Islet of Langerhans (tissue), 1 donor: ENCODE results near the gene ANAPC7.
"Not testable (repeated sequence)": the region's sequence is repeated elsewhere in the genome, so short reads cannot be mapped to it uniquely, and the experiment has no call there.

Experiments
- FAIRE-seq: peaks from one replicate; lab custom pipeline; 2011; peaks lifted over from hg19 to GRCh38; lab: Jason Lieb, UNC

ANAPC7 gene, protein sequence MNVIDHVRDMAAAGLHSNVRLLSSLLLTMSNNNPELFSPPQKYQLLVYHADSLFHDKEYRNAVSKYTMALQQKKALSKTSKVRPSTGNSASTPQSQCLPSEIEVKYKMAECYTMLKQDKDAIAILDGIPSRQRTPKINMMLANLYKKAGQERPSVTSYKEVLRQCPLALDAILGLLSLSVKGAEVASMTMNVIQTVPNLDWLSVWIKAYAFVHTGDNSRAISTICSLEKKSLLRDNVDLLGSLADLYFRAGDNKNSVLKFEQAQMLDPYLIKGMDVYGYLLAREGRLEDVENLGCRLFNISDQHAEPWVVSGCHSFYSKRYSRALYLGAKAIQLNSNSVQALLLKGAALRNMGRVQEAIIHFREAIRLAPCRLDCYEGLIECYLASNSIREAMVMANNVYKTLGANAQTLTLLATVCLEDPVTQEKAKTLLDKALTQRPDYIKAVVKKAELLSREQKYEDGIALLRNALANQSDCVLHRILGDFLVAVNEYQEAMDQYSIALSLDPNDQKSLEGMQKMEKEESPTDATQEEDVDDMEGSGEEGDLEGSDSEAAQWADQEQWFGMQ

DNA sequence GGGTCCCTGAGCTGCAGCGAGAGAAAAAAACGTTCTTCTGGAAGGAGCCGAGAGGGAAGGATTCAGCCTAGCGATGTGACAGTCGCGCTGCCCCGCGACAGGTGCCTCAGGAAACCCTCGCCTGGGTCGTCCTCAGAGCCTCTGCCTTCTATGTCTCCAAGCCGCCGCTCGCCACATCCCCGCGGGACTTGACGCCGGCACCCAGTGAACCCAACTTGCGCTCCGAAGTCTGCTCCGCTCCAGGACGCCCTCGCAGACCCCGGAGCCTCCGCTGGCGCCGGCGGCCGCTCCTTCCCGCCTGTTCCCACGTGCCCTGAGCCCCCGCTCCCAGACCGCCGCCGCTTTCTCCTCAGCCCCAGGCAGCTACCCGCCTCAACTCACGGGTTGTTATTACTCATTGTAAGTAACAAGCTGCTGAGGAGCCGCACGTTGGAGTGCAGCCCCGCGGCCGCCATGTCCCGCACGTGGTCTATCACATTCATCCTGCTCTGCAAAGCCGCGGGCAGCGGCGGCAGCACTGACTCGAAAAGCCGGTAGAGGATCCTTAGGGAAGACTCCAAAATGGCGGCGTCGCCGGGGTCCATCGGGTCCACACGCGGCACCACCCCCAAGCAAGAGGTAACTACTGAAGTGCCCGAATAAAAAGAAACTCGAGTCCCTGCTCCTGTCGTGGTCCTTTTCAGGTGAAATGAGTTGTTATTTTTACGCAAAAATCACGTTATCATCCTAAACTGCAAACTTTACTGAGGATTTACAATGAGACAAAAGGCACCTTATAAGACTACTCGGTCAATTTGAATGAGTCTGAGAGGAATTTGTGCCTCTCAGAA, at the start of gene ANAPC7:
Gene ANAPC7 (minus strand): TSS at position 563 of the 830 bp plus-strand sequence. CDS start 81 bp downstream, at position 482.
- peak; percentile 66 for FAIRE-seq

DNA sequence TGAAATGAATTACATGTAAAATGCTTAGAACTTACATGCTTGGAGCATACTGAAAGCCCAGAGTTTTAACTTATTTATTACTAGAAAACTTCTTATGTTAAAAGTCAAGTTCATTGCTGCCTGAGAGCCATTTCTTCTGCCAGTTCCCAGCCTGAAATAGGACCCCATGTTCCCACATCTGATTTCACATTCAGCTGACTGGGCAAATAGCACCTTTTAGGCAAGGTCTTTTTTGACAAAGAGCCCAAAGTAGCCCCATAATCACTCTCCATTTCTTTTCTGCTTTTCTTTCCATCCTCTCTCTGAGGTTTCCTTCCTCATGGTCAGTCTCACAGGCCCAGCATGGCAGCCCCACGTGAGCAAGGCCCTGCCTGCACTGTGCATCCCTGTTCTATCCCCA, 47.8 kb upstream of the ANAPC7 start:
- FAIRE-seq = no peak

DNA sequence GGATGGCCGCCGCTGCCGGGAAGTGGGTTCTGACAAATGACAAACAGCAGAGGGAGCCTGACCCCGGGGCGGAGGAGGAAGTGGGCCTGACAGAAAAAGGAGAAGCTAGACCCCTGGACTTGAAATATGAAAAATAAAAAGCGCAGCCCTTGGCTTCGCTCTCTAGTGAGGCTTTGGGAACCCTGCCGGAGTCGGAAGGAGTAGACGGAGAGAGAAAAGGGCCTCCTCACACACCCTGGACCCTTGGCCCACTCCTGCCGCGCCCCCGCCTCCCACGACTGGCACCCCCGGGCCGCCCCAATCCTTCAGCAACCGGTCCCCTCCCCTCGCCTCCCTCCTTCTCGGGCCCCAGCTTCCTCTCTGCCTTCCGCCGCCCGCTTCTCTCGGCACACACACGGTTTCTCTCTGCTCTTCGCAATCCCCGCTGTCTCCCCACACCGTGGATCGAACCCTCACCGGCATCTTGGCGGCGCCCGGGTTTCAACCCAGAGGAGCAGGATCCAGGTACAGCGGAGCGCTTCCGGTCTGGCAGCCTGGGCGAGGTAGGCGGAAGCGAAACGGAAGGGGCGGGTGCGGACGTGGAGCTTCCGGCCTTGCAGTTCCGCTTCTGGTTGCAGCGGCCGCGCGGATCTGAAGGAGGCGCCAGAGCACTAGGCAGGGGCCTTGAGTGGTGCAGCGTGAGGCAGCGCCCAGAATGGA, 46.4 kb upstream of the ANAPC7 start, which contains the start of gene ARPC3:
Gene ARPC3 (minus strand): TSS at position 539 of the 699 bp plus-strand sequence. CDS start 77 bp downstream, at position 462.
- no peak for FAIRE-seq

DNA sequence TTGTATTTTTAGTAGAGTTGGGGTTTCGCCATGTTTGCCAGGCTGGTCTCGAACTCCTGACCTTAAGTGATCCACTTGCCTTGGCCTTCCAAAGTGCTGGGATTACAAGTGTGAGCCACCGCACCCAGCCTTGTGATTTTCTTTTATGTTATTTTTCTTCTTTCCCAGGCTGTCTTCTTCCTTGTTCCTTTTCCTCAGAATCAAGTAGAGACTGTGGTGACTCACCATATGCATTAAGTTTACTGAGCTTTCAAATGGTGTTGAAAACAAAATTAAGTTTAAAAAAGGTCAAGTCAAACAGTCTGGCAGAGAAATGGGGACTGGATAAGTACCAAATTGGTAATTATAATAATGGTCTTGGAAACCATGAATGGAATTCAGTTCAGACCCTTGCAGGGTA, 40.9 kb upstream of the ANAPC7 start:
- no peak for FAIRE-seq

DNA sequence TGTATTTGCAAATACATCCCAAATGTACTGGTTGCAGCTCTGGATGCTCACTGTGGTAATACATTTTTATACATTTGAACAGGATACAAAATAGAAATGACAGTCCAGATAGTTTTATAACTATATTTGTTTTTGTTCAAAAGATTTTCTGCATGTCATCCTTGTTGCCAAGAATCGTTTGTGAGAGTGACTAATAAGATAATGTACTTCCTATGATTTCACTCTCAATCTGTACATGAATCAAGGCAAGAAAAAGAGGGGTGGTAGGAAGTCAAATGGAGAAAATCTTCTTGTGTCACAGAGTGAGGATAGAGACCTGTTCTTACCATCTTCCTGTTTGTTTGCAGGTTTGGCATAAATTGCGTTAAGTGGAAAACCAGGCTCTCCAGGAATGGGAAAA, 32.7 kb upstream of the ANAPC7 start:
- FAIRE-seq = no peak

DNA sequence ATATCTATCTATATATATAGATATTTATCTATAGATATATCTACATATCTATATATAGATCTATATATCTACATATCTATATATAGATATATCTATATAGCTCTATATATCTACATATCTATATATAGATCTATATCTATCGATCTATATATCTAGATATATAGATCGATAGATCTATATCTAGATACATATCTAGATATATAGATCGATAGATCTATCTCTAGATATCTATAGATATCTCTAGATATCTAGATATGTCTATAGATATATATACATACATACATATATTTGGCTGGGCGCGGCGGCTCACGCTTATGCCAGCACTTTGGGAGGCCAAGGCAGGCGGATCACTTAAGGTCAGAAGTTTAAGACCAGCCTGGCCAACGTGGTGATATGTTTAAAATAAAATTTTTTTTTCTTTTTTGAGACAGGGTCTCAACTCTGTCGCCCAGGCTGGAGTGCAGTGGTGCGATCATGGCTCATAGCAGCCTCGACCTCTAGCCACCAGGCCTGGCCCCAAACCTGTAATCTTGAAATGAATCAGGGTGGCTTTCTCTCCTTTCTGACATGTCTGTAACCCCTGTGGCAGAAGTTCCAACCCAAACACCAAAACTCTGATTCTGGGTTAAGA, 28.6 kb upstream of the ANAPC7 start:
- no peak for FAIRE-seq

DNA sequence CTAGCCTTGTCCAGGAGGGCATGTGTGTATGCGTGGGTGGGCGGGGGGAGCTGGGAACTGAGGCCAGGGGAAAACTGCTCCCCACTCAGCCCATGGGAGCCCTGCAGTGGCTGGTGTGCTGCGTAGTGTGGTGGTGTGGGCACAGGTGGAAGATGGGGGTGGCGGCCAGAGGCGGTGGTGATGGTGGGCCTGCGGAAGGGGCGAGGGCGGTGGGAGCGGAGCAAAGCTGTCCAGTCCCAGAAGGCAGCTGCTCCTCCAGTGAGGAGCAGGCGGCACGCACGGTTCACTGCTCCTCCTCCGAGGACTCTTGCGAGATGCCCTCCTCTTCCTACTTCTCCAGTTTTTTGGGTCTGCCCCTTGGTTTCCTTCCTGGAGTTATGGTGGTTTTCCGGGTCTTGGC, 26.2 kb upstream of the ANAPC7 start:
- not testable (repeated sequence) for FAIRE-seq

DNA sequence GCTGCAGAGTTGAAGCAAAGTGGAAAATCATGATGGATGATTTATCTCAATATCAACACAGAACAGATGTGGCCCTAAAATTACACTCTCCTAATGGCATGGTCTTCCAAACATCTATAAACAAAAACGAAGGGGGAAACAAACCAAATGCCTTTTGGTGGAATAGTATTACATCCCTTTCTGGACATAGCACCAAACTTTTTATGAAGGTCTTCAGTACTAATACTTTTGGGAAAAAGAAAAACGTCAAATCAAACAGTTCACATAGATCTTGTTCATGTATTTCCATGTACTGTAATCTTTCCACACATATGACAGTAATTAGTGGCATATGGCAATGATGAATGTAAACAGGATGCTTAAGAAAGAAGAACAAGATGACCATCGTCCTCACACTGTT, 22.9 kb upstream of the ANAPC7 start:
- FAIRE-seq = no peak

DNA sequence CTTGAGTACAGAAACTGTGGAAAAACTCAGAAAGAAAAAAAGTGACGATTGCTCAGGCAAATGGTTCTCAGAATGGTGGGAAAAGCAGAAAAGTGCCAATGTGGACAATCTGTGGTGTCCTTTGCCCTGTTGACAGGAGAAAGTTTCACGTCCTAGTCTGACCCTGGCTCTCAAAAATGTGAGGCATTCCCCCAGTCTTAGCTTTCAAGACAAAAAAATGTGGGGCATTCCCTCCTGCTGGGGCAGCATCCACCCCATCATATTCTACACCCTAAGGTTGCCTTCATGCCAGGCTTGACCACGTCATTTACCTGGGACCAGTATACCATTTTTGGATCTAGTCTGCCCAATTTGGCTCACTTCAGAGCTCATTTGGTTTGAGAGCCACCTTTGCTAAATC, 20.7 kb upstream of the ANAPC7 start:
- FAIRE-seq = no peak

DNA sequence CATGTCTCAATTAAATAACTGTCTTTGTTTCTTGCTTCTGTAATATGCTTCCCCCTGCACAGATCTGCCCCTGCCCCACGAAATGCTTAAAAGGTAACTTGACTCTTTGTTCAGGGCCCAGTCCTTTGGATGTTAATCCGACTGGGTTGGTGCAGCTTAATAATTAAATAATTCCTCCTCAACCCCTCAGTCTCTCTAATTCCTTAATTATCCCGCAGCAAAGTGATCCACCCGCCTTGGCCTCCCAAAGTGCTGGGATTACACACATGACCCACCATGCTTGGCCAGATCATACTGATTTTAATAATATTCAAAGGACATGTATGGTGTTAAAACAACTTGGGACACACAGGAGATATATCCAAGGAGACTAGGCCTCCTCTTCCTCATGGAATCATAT, 18.2 kb upstream of the ANAPC7 start:
- FAIRE-seq = no peak

DNA sequence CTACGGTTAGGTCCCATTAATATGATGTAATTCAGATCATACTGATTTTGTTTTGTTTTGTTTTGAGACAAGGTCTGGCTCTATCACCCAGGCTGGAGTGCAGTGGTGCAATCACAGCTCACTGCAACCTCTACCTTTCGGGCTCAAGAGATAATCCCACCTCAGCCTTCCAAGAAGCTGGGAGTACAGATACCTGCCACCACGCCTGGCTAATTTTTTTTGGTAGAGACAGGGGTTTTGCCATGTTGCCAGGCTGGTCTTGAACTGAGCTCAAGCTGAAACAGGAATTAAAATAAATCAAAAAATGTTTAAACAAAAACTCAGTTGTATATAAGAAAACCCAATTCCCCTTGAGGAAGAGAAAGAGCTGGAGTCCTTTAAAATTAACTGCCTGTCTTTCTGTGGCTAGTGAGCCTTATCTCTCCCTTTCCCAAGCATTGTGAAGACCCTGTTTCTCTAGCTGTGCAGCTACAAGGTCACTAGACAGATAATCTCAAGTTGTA, 17.7 kb upstream of the ANAPC7 start:
- no peak for FAIRE-seq

DNA sequence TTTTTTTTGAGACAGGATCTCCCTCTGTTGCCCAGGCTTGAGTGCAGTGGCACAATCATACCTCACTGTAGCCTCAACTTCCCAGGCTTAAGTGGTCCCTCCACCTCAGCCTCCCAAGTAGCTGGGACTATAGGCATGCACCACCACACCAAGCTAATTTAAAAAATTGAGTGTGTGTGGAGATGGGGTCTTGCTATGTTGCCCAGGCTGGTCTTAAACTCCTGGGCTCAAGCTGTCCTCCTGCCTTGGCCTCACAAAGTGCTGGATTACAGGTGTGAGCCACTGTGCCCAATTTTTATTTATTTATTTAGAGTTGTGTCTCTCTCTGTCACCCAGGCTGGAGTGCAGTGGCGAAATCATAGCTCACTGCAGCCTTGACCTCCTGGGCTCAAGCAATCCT, 17.1 kb upstream of the ANAPC7 start:
- not testable (repeated sequence) for FAIRE-seq

DNA sequence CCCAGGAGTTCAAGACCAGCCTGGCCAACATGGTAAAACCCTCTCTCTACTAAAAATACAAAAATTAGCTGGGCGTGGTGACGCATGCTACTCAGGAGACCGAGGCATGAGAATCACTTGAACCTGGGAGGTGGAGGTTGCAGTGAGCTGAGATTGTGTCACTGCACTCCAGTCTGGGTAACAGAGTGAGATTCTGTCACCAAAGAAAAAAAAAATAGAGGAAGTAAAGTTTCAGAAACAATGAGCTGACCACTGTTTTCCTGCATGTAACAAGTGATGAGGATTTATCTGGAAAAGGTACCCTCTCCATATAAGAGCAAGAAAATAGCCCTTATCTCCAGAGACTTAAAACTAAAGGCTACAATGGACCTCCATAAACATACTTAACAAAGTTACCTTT, 13.6 kb upstream of the ANAPC7 start:
- not testable (repeated sequence) for FAIRE-seq

DNA sequence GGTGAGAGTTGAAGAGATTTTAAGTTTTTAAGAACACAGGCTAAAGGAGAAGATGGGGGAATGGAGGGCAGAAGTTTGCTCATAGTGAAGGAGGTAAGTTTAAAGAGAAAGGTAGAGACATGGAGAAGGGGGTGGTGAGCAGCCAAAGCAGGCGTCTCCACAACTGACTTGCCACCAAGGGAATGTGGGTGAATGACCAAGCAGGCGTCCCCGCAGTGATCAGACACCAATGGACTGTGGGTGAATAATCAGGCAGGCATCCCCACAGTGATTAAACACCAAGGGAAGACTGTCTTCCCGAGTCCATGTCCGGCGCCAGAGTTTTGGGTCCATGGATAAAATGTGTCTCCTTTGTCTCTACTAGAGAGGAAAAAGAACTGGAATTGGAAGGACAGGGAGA, 6.6 kb upstream of the ANAPC7 start:
- not testable (repeated sequence) for FAIRE-seq

DNA sequence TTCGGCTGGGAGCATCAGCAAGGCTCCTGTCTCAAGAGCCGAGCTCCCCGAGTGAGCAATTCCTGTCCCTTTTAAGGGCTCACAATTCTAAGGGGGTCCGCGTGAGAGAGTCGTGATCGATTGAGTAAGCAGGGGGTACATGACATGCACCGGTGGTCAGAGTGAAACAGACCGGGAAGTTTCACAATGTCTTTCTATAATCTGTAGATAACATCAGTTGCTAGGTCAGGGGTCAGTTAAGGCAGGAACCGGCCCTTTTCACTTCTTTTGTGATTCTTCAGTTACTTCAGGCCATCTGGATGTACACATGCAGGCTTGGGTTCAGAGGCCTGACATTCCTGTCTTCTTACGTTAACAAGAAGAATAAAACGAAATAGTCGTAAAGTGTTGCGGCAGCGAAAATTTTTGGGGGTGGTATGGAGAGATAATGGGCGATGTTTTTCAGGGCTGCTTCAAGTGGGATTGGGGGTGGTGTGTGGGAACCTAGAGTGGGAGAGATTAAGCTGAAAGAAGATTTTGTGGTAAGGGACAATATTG, 1.7 kb upstream of the ANAPC7 start:
- not testable (repeated sequence) for FAIRE-seq

DNA sequence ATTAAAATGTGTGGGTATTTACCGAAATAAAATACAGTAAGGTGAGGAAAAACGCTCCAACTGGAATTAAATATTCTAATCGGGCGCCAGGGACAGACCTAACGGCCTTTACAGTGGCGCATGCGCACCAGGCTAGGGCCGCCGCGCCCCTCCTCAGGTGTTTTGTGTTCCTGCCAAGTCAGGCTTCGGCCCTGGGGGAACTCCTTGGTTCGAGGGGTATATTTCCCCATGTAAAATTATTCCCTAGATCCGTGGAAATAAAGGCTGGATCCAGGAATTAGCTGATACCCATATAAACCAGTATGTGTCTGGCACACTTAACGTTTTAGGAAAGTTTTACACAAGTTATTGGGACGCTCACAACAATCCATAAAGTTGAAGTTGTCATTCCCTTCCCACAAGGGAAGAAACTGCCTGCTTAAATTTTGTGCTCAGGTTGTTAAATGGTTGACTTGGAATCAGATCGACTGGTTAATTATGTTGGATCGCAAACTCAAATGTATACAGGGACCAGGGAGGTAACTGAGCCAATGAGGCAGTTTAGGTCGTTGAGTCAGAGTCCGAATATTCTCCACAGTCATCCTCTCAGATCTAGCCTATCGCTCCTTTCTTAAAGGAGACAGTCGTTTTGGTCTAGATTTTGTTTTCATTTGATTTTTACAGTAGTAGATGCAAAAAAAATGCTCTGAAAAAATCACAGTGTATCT, 621 bp upstream of the ANAPC7 start:
- no peak for FAIRE-seq

DNA sequence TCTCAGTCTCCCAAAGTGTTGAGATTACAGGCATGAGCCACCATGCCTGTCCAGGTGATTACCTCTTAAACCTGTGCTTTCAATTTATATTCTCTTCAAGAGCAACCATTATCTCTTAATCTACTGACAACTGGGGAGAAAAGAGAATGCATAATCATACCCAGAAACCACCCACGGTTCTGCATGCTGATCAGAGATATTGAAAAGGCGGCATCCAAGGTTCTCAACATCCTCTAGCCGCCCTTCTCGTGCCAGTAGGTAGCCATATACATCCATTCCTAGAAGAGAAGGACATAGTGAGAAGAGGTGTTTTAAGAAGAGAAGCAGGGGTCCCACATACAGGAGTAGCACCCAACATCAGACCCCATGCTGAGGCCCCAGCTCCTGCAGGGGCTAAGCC, 20.8 kb downstream of the ANAPC7 start:
- FAIRE-seq = no peak

DNA sequence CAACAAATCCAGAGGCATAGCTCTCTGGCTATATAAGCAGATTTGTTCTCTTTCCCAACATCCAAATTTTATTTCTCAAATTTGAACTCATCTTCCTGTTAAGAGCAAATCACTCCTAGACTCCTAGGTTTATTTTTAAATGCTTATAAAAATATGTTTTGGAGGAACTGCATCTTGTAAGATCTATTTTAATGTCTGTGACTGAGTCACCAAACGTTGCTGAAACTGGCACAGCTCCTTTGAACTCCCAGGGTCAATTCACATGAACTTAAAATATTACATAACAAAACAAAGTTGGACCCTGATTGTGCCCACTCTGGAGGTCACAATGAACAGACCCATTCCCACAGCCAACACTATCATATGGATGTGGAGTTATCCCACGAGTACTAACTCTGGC, 23.9 kb downstream of the ANAPC7 start:
- no peak for FAIRE-seq

DNA sequence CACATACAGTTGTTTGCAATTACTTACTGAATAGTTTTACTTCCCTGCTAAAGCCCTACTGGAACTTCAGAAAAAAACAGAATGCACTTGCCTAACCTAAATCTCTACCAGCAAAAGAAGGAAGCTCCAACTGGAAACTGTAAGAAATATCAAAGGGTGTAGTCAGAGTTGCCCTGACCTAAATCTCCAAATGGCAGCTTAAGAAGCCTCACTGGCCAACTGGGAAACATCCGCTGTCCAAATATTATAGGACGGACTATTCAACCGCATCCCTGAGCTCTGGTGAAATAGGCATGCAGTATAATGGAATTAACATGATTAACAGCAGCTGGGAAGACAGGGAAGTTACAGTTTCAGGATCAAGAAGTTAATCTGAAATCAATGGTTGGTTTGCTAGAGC, 24.3 kb downstream of the ANAPC7 start:
- no peak for FAIRE-seq

DNA sequence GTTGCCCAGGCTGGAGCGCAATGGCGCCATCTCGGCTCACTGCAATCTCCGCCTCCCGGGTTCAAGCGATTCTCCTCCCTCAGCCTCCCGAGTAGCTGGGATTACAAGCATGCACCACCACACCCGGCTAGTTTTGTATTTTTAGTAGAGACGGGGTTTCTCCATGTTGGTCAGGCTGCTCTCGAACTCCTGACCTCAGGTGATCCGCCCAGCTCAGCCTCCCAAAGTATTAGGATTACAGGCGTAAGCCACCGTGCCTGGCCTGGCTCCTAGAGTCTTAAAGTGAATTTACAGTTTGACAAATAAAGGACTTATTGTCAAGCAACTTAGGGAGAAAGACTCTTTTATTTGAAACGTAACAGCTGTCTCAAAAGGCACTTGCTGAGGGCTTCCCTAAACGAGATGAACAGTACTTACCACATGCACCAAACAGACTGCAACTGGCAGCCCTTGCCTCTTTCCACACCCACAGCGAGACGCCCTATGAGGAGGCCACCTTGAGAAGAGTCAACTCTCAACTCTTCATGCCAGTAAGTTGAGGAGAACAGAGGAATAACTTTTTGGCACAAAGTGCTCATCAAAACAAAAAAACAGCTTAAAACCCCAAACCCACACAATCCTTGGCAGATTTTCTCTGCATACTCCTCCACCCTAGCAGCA, 25.2 kb downstream of the ANAPC7 start:
- not testable (repeated sequence) for FAIRE-seq
